DOHH2 (cell line): ENCODE measurements around the gene TWIST2.

Experiments used
- H3F3A ChIP-seq: fragments of 200-600 bp; sonication (generic), shearing (Covaris generic); 2 replicates; pipeline ENCODE4 v1.6.0; 2016; ENCODE audit warnings: antibody characterized with exemption, mild to moderate bottlenecking; ENCODE audit not compliant: control insufficient read depth, insufficient read depth
- H3K27ac ChIP-seq: fragments of 200-600 bp; sonication (generic); 2 replicates; pipeline ENCODE4 v1.5.1; 2014; ENCODE audit warnings: low read depth, mild to moderate bottlenecking, low read length, moderate library complexity
- H3K27me3 ChIP-seq: fragments of 200-600 bp; sonication (generic); 2 replicates; pipeline ENCODE4 v1.6.1; 2014; ENCODE audit warnings: mild to moderate bottlenecking, low read length, mixed read lengths; ENCODE audit not compliant: control insufficient read depth
- H3K36me3 ChIP-seq: fragments of 200-600 bp; sonication (generic); 2 replicates; pipeline ENCODE4 v1.6.1; 2014; ENCODE audit warnings: mild to moderate bottlenecking, low read length, moderate library complexity, mixed read lengths; ENCODE audit not compliant: control insufficient read depth
- H3K4me1 ChIP-seq: fragments of 200-600 bp; sonication (generic); 2 replicates; pipeline ENCODE4 v1.6.1; 2014; ENCODE audit warnings: mild to moderate bottlenecking, low read length, mixed read lengths; ENCODE audit not compliant: control insufficient read depth
- H3K4me2 ChIP-seq: fragments of 200-600 bp; sonication (generic); 2 replicates; pipeline ENCODE4 v1.6.0; 2014; ENCODE audit warnings: mild to moderate bottlenecking, low read length, moderate library complexity
- H3K4me3 ChIP-seq: fragments of 200-600 bp; sonication (generic); 2 replicates; pipeline ENCODE4 v1.5.1; 2014; ENCODE audit warnings: mild to moderate bottlenecking, low read length, mixed read lengths
- H3K79me2 ChIP-seq: fragments of 200-600 bp; sonication (generic); 2 replicates; pipeline ENCODE4 v1.6.1; 2014; ENCODE audit warnings: mild to moderate bottlenecking, low read length, mixed read lengths; ENCODE audit not compliant: control insufficient read depth
- H3K9me2 ChIP-seq: fragments of 200-600 bp; sonication (generic); replicated peaks from 2 replicates; pipeline ENCODE4 v1.6.1; 2014; ENCODE audit warnings: mild to moderate bottlenecking, low read length, mixed read lengths; ENCODE audit not compliant: control insufficient read depth
- H3K9me3 ChIP-seq: fragments of 200-600 bp; sonication (generic); 2 replicates; pipeline ENCODE4 v1.6.1; 2014; ENCODE audit warnings: antibody characterized with exemption, low read length, mixed read lengths; ENCODE audit not compliant: control insufficient read depth, insufficient read depth
- H4K20me1 ChIP-seq: fragments of 200-600 bp; sonication (generic); 2 replicates; pipeline ENCODE4 v1.6.0; 2014; ENCODE audit warnings: low read depth, mild to moderate bottlenecking, antibody characterized with exemption, low read length, moderate library complexity; ENCODE audit not compliant: control insufficient read depth, insufficient read depth
- CTCF ChIP-seq: fragments of 200-600 bp; sonication (generic); IDR thresholded peaks from one replicate; pipeline ENCODE4 v1.5.1; 2014; ENCODE audit warnings: antibody characterized with exemption, mild to moderate bottlenecking, low read depth, low read length; ENCODE audit not compliant: poor library complexity, severe bottlenecking
- EZH2phosphoT487 ChIP-seq: fragments of 200-600 bp; sonication (generic); IDR thresholded peaks from 2 replicates; pipeline ENCODE4 v1.6.1; 2017; ENCODE audit warnings: borderline replicate concordance, mild to moderate bottlenecking, antibody characterized with exemption, low read length, moderate library complexity, mixed read lengths

TWIST2 gene

GRCh38 chr2:238946318-238947242 lies 98.7 kb downstream of the TWIST2 start:
- no peaks in the 10 kb centered on the region for H3K4me1 ChIP-seq
- H3K9me3 ChIP-seq: no peaks in the 10 kb centered on the region
- H3K27me3 ChIP-seq: peaks cover 2% of the 10 kb centered on the region; the same call in 1 of the 2 replicates
- no peaks in the 10 kb centered on the region for H3K79me2 ChIP-seq
- no peaks in the 10 kb centered on the region for H3K9me2 ChIP-seq
- no peak overlapping the region for H3K4me3 ChIP-seq
- no peak overlapping the region for H3K4me2 ChIP-seq
- no peak overlapping the region for H3K27ac ChIP-seq
- H3K36me3 ChIP-seq: no peaks in the 10 kb centered on the region
- H4K20me1 ChIP-seq: no peaks in the 10 kb centered on the region
- TF ChIP-seq EZH2phosphoT487: no peak
- no peak for TF ChIP-seq CTCF
- H3F3A ChIP-seq: no peaks in the 10 kb centered on the region

DNA sequence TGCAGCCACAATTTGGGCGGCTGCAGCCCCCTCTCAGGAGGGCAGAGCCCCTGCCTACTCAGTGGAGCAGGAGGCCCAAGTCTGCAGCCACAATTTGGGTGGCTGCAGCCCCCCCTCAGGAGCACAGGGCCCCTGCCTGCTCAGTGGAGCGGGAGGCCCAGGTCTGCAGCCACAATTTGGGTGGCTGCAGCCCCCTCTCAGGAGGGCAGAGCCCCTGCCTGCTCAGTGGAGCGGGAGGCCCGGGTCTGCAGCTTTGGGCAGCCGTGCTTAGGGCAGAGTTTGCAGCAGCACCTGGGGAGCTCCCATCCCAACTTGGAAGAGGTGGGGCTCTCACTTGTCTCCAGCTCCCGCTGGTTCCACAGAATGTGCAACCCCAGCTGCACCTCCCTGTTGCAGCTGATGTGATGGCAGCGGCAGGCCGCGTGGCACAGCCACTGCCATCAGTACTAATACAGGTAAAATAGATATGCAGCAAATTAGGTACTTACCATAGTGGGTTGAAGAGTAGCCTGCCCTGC lies 99.4 kb downstream of the TWIST2 start:
- H3K36me3 ChIP-seq: no peaks in the 10 kb centered on the region

GRCh38 chr2:238947920-238948710 lies 100.2 kb downstream of the TWIST2 start:
- no peaks in the 10 kb centered on the region for H3K79me2 ChIP-seq
- peaks cover 9% of the 10 kb centered on the region; the same call in 1 of the 2 replicates for H3K27me3 ChIP-seq
- H3F3A ChIP-seq: no peaks in the 10 kb centered on the region
- no peak overlapping the region for H3K4me3 ChIP-seq
- H3K4me1 ChIP-seq: no peaks in the 10 kb centered on the region
- H3K9me2 ChIP-seq: no peaks in the 10 kb centered on the region
- H3K27ac ChIP-seq: no peak overlapping the region
- H4K20me1 ChIP-seq: no peaks in the 10 kb centered on the region
- H3K4me2 ChIP-seq: no peak overlapping the region
- H3K9me3 ChIP-seq: no peaks in the 10 kb centered on the region
- no peak for TF ChIP-seq CTCF
- H3K36me3 ChIP-seq: no peaks in the 10 kb centered on the region

More for the DNA sequence above, 99.4 kb downstream of the TWIST2 start:
- TF ChIP-seq CTCF (no peak), EZH2phosphoT487 (no peak)
- Histone ChIP-seq H3F3A (no peaks in the 10 kb centered on the region), H3K27me3 (peaks cover 6% of the 10 kb centered on the region; the same call in 1 of the 2 replicates), H3K9me2 (no peaks in the 10 kb centered on the region), H3K4me2 (no peak overlapping the region), H3K4me3 (no peak overlapping the region), H3K79me2 (no peaks in the 10 kb centered on the region), H3K27ac (no peak overlapping the region), H3K9me3 (no peaks in the 10 kb centered on the region), H4K20me1 (no peaks in the 10 kb centered on the region), H3K4me1 (no peaks in the 10 kb centered on the region)
